Panc1 (cell line): ENCODE measurements around the gene IGFBP3. TPM values are rescaled to one million over a fixed set of nuclear protein-coding genes. Genes with fewer than 3 reads are reported as not detected.
"Not testable (repeated sequence)": the region's sequence is repeated elsewhere in the genome, so short reads cannot be mapped to it uniquely, and the experiment has no call there.

Source experiments
- ATAC-seq: fragments of 200-7000 bp; cut with Tn5 transposase; 2 replicates; pipeline ENCODE4 v1.9.1; 2020; ENCODE audit warnings: mild to moderate bottlenecking, moderate library complexity
- BruUV-seq: library from RNA; stranded (reverse); fragments of 400-500 nt; replicated peaks from 2 replicates; lab custom pipeline; 2021; lab: Mats Ljungman, UMichigan
- CTCF ChIA-PET: fragments of 300-600 bp; sonication (Branson Sonifier 250); formaldehyde crosslinking; loops from one replicate; lab custom pipeline; 2022; ENCODE audit warnings: antibody characterized with exemption; lab: Charles Lee
- POLR2A ChIA-PET: fragments of 300-600 bp; sonication (Branson Sonifier 250); formaldehyde crosslinking; loops from one replicate; lab custom pipeline; 2022; ENCODE audit warnings: antibody characterized with exemption; lab: Charles Lee
- DNase-seq: peaks from one replicate; pipeline ENCODE4 v3.0.0-alpha.2; 2010; ENCODE audit warnings: low read depth, low spot score
- H3K27ac ChIP-seq: 2 replicates; pipeline ENCODE4 v1.5.1; 2011; ENCODE audit warnings: mild to moderate bottlenecking, low read length, inconsistent platforms
- H3K27me3 ChIP-seq: fragments of 200-500 bp; sonication (Bioruptor generic); 2 replicates; pipeline ENCODE4 v1.6.0; 2014; ENCODE audit warnings: low read length, inconsistent platforms; ENCODE audit not compliant: control insufficient read depth, insufficient read depth
- H3K36me3 ChIP-seq: fragments of 200-500 bp; sonication (Bioruptor generic); 2 replicates; pipeline ENCODE4 v1.5.1; 2014; ENCODE audit warnings: inconsistent platforms, mild to moderate bottlenecking, low read length, moderate library complexity; ENCODE audit not compliant: control insufficient read depth, insufficient read depth
- H3K4me1 ChIP-seq: 2 replicates; pipeline ENCODE4 v1.5.1; 2011; ENCODE audit warnings: inconsistent platforms, mild to moderate bottlenecking, low read length, moderate library complexity; ENCODE audit not compliant: control insufficient read depth, insufficient read depth
- H3K4me3 ChIP-seq, 2 experiments: 2 replicates each; pipeline ENCODE4 v1.5.1; 2011 to 2012; ENCODE audit warnings: low read depth in 2 of 2, low read length in 2 of 2, mild to moderate bottlenecking in 2 of 2, inconsistent platforms in 1 of 2, moderate library complexity in 1 of 2
- H3K9me3 ChIP-seq: fragments of 200-500 bp; sonication (Bioruptor generic); 2 replicates; pipeline ENCODE4 v1.5.1; 2014; ENCODE audit warnings: low read depth, mild to moderate bottlenecking, inconsistent platforms, low read length, moderate library complexity; ENCODE audit not compliant: control insufficient read depth, insufficient read depth
- CTCF ChIP-seq: fragments of 450-650 bp; IDR thresholded peaks from 2 replicates; pipeline ENCODE4 v1.5.1; 2017; ENCODE audit warnings: mild to moderate bottlenecking
- POLR2AphosphoS5 ChIP-seq: IDR thresholded peaks from 2 replicates; pipeline ENCODE4 v1.6.1; 2012; ENCODE audit warnings: mild to moderate bottlenecking, low read depth, low read length, moderate library complexity
- REST ChIP-seq, 2 experiments: IDR thresholded peaks; 2 replicates each; pipeline ENCODE4 v1.6.1; 2011 to 2012; ENCODE audit warnings: low read depth in 2 of 2, control low read depth in 1 of 2, low read length in 1 of 2, mild to moderate bottlenecking in 1 of 2, moderate library complexity in 1 of 2; ENCODE audit not compliant: insufficient read depth in 1 of 2
- SIN3A ChIP-seq: IDR thresholded peaks from 2 replicates; pipeline ENCODE4 v1.6.1; 2012; ENCODE audit warnings: low read depth, mild to moderate bottlenecking, low read length, moderate library complexity, borderline replicate concordance; ENCODE audit not compliant: insufficient read depth
- TCF7L2 ChIP-seq: IDR thresholded peaks from 2 replicates; pipeline ENCODE4 v1.6.1; 2011; ENCODE audit warnings: mild to moderate bottlenecking, low read depth, low read length, inconsistent platforms
- in situ Hi-C: cut with HindIII; loops from 2 replicates; pipeline ENCODE4 v1.10.0; 2016; ENCODE audit warnings: low sequenced_read_pairs, low pct_unique_long_range_greater_than_20kb
- intact Hi-C: fragments of 100-400 bp; cut with micrococcal nuclease; formaldehyde crosslinking; loops from one replicate; pipeline ENCODE4 v1.10.0; 2022; ENCODE audit not compliant: unreplicated experiment
- total RNA-seq: library from RNA; stranded (reverse); gene quantifications from one replicate; pipeline ENCODE4 v1.2.1, GENCODE V29; 2021; ENCODE audit not compliant: unreplicated experiment

Gene IGFBP3
- total RNA-seq, 1 experiment from 2014 or later = 6.0 TPM

- intact Hi-C loops (no loop called here), in situ Hi-C loops (no loop called here)
- ATAC-seq (no peak), DNase-seq (no peak)
- Histone ChIP-seq H3K27ac (no peak overlapping the region), H3K4me1 (no peaks in the 10 kb centered on the region), H3K4me3 (no peak overlapping the region), H3K27me3 (no peaks in the 10 kb centered on the region), H3K36me3 (no peaks in the 10 kb centered on the region), H3K9me3 (no peaks in the 10 kb centered on the region)
- TF ChIP-seq CTCF (no peak), TCF7L2 (no peak), POLR2AphosphoS5 (no peak), REST (IDR thresholded peaks at IDR 0.05; ENCODE audit: insufficient read depth in 1 of 2, low read depth in 2 of 2, low read length in 1 of 2) (no peak), SIN3A (no peak)
- ChIA-PET POLR2A (no interaction called here), CTCF (no interaction called here)
- no TSS peak for BruUV-seq
Observed at GRCh38 chr7:45940939-45941338, 19.9 kb upstream of the IGFBP3 start.

GRCh38 chr7:45940237-45940781 is 19.2 kb upstream of the IGFBP3 start:
- DNase-seq, intact Hi-C loops, H3K4me3 ChIP-seq, in situ Hi-C loops, CTCF ChIA-PET, ATAC-seq, POLR2A ChIA-PET, BruUV-seq, H3K4me1 ChIP-seq, H3K9me3 ChIP-seq, H3K27me3 ChIP-seq, H3K36me3 ChIP-seq, H3K27ac ChIP-seq: not testable (repeated sequence)

- ATAC-seq (no peak), DNase-seq (no peak)
- POLR2A ChIA-PET = no interaction called here
- BruUV-seq = no TSS peak
- CTCF ChIA-PET = no interaction called here
- Histone ChIP-seq H3K4me1 (no peaks in the 10 kb centered on the region), H3K4me3 (no peak overlapping the region), H3K36me3 (no peaks in the 10 kb centered on the region), H3K9me3 (no peaks in the 10 kb centered on the region), H3K27ac (no peak overlapping the region), H3K27me3 (no peaks in the 10 kb centered on the region)
- in situ Hi-C loops = no loop called here
- TF ChIP-seq REST (IDR thresholded peaks at IDR 0.05; ENCODE audit: insufficient read depth in 1 of 2, low read depth in 2 of 2, low read length in 1 of 2) = no peak
- no peak for TF ChIP-seq TCF7L2
- TF ChIP-seq POLR2AphosphoS5 = no peak
- no peak for TF ChIP-seq SIN3A
- no peak for TF ChIP-seq CTCF
- intact Hi-C loops = no loop called here
Observed at GRCh38 chr7:45939574-45939973, 18.5 kb upstream of the IGFBP3 start.
